NT2/D1 (cell line): ENCODE measurements around the gene PSMC5.

ENCODE experiments used
- SUZ12 ChIP-seq: IDR thresholded peaks from 2 replicates; pipeline ENCODE4 v1.6.1; 2011; ENCODE audit not compliant: insufficient read length, insufficient read depth; ENCODE audit errors: extremely low read depth
- YY1 ChIP-seq: IDR thresholded peaks from 2 replicates; pipeline ENCODE4 v1.6.1; 2011; ENCODE audit not compliant: insufficient read length, insufficient read depth
- ZNF274 ChIP-seq: IDR thresholded peaks from 2 replicates; pipeline ENCODE4 v1.6.1; 2011; ENCODE audit warnings: mild to moderate bottlenecking, low read depth, low read length

- TF ChIP-seq YY1 (no peak), ZNF274 (no peak), SUZ12 (no peak)
Measured at GRCh38 chr17:63826468-63827001, 696 bp upstream of the PSMC5 start.
